Measurements from ENCODE around the gene KMT2E.

- TF ChIP-seq ZNF70 (CRISPR knock-in tag; IDR thresholded peaks at IDR 0.05), result no peak
- no peak for TF ChIP-seq ARNTL (CRISPR knock-in tag; IDR thresholded peaks at IDR 0.05; ENCODE audit: borderline replicate concordance, low read depth)
- TF ChIP-seq RARB (CRISPR knock-in tag; IDR thresholded peaks at IDR 0.05), result no peak
- TF ChIP-seq PATZ1 (CRISPR knock-in tag; IDR thresholded peaks at IDR 0.05; ENCODE audit: borderline replicate concordance), result no peak
- no peak for TF ChIP-seq ESRRG (CRISPR knock-in tag; IDR thresholded peaks at IDR 0.05)
- TF ChIP-seq, protein P1, sequence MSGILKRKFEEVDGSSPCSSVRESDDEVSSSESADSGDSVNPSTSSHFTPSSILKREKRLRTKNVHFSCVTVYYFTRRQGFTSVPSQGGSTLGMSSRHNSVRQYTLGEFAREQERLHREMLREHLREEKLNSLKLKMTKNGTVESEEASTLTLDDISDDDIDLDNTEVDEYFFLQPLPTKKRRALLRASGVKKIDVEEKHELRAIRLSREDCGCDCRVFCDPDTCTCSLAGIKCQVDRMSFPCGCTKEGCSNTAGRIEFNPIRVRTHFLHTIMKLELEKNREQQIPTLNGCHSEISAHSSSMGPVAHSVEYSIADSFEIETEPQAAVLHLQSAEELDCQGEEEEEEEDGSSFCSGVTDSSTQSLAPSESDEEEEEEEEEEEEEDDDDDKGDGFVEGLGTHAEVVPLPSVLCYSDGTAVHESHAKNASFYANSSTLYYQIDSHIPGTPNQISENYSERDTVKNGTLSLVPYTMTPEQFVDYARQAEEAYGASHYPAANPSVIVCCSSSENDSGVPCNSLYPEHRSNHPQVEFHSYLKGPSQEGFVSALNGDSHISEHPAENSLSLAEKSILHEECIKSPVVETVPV (CRISPR knock-in tag; IDR thresholded peaks at IDR 0.05), result no peak
- TF ChIP-seq, protein P2, sequence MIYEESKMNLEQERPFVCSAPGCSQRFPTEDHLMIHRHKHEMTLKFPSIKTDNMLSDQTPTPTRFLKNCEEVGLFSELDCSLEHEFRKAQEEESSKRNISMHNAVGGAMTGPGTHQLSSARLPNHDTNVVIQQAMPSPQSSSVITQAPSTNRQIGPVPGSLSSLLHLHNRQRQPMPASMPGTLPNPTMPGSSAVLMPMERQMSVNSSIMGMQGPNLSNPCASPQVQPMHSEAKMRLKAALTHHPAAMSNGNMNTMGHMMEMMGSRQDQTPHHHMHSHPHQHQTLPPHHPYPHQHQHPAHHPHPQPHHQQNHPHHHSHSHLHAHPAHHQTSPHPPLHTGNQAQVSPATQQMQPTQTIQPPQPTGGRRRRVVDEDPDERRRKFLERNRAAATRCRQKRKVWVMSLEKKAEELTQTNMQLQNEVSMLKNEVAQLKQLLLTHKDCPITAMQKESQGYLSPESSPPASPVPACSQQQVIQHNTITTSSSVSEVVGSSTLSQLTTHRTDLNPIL (CRISPR knock-in tag; IDR thresholded peaks at IDR 0.05; ENCODE audit: low read depth), result no peak
- TF ChIP-seq PPARA (CRISPR knock-in tag; IDR thresholded peaks at IDR 0.05; ENCODE audit: borderline replicate concordance), result no peak
- TF ChIP-seq ZFP3 (CRISPR knock-in tag; IDR thresholded peaks at IDR 0.05), result no peak
- no peak for TF ChIP-seq OSR1 (CRISPR knock-in tag; IDR thresholded peaks at IDR 0.05)
- no peak for TF ChIP-seq SNAI2 (CRISPR knock-in tag; IDR thresholded peaks at IDR 0.05)
Measured at GRCh38 chr7:104984585-104985258, 29.3 kb upstream of the KMT2E start.

Measured in SK-N-SH treated with all-trans-retinoic acid at 6 μM for 48 hours (cell line).